ENCODE results near the gene GSTM2.

The GSTM2 gene

GRCh38 chr1:109631513-109632505, 36.0 kb upstream of the GSTM2 start:
- H3K27ac ChIP-seq: peak overlapping the region; percentile 63

GRCh38 chr1:109632671-109633346, 35.0 kb upstream of the GSTM2 start:
- TF ChIP-seq CTCF (conservative IDR thresholded peaks at IDR 0.05): no peak
- peak overlapping the region; percentile 63 for H3K27ac ChIP-seq

More at GRCh38 chr1:109631513-109632505, 36.0 kb upstream of the GSTM2 start:
- TF ChIP-seq CTCF (conservative IDR thresholded peaks at IDR 0.05) (no peak), ZFX (IDR thresholded peaks at IDR 0.05) (no peak)

GRCh38 chr1:109634292-109634691, 33.6 kb upstream of the GSTM2 start:
- TF ChIP-seq ZFX (IDR thresholded peaks at IDR 0.05) (no peak), CTCF (conservative IDR thresholded peaks at IDR 0.05) (no peak)
- no peak overlapping the region for H3K27ac ChIP-seq

GRCh38 chr1:109634771-109635750, 32.8 kb upstream of the GSTM2 start:
- no peak overlapping the region for H3K27ac ChIP-seq
- TF ChIP-seq ZFX (IDR thresholded peaks at IDR 0.05) (no peak), CTCF (conservative IDR thresholded peaks at IDR 0.05) (no peak)

GRCh38 chr1:109635862-109636200, 32.0 kb upstream of the GSTM2 start:
- no peak overlapping the region for H3K27ac ChIP-seq
- no peak for TF ChIP-seq ZFX (IDR thresholded peaks at IDR 0.05)
- no peak for TF ChIP-seq CTCF (conservative IDR thresholded peaks at IDR 0.05)

GRCh38 chr1:109636201-109636952, 31.5 kb upstream of the GSTM2 start:
- no peak overlapping the region for H3K27ac ChIP-seq

More at GRCh38 chr1:109636201-109636952, 31.5 kb upstream of the GSTM2 start:
- TF ChIP-seq ZFX (IDR thresholded peaks at IDR 0.05) (no peak), CTCF (conservative IDR thresholded peaks at IDR 0.05) (no peak)

All from C4-2B (cell line).